GM12874 (cell line): ENCODE data around the gene SPPL2B.

Experiments
- TF ChIP-seq, protein P1 (sequence below): IDR thresholded peaks from 2 replicates; pipeline ENCODE4 v1.5.1; 2011; ENCODE audit warnings: low read depth, mild to moderate bottlenecking, control low read depth, low read length, moderate library complexity; ENCODE audit not compliant: insufficient read depth

SPPL2B gene

DNA sequence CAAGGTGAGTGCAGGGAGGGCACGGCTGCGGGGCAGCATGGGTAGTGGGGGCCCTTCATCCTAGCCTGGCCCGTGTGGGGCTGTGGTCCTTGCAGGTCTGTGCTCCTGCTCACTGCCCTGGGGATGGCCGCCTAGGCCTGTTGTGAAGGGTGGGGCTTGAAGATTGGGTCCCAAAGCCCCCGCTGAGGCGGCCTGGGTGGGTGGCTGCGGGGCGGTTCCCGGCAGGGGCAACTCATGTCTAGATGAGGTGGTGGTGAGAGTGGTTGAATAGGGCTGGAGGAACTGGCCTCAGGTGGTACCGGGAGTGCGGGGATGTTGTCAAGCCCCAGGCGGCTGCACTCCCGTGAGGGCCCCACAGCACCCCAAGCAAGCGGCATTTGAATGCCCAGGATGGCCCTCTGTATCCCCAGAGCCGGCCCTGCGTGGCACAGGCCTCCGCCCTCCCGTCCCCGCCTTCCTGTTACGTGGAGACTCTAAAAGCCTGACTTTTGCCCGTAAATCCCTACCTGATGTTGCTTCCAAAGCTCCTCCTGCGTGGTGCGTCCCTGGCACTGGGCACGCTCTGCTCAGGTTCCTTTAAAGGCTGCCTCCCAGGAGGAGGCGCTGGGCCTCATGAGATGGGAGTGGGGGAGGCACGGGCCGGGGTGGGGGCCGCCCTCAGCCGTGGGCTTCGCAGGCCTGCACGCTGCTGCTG is 15.0 kb downstream of the SPPL2B start:
- TF ChIP-seq, protein P1, sequence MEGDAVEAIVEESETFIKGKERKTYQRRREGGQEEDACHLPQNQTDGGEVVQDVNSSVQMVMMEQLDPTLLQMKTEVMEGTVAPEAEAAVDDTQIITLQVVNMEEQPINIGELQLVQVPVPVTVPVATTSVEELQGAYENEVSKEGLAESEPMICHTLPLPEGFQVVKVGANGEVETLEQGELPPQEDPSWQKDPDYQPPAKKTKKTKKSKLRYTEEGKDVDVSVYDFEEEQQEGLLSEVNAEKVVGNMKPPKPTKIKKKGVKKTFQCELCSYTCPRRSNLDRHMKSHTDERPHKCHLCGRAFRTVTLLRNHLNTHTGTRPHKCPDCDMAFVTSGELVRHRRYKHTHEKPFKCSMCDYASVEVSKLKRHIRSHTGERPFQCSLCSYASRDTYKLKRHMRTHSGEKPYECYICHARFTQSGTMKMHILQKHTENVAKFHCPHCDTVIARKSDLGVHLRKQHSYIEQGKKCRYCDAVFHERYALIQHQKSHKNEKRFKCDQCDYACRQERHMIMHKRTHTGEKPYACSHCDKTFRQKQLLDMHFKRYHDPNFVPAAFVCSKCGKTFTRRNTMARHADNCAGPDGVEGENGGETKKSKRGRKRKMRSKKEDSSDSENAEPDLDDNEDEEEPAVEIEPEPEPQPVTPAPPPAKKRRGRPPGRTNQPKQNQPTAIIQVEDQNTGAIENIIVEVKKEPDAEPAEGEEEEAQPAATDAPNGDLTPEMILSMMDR: no peak

DNA sequence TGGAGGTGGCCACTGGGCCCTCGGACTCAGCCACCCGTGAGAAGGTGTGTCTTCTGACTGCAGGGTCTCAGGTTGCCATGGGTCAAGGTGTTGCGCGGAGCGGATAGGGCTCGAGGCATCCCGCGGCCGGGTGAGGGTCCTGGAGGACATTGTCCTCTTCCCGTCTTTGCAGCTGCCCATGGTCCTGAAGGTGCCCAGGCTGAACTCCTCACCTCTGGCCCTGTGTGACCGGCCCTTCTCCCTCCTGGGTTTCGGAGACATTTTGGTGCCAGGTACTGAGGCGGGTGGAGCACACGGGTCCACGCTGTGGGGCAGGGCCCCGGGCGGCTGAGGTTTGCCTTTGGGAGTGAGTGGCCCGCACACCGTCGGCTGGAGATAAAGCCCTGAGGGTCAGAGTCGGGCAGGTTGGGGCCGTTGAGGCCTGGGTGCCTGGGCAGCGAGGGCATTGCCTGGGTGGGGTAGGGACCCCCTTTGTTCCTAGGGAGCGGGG is 15.9 kb downstream of the SPPL2B start:
- TF ChIP-seq, protein P1: no peak

DNA sequence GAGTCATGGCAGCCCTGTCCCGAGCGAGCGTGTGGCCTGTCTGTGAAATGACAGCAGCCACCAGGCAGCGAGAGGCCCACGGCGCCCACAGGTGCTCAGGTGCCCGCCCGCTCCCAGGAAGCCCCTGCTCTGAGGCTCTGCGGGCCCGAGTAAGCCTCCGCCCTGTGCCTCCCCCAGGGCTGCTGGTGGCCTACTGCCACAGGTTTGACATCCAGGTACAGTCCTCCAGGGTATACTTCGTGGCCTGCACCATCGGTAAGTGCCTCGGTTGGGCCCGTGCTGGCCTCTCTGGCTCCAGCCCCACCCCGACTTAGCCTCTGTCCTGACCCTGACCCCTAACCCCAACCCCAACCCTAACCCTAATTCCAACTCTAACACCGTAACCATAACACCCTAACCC is 16.6 kb downstream of the SPPL2B start:
- TF ChIP-seq, protein P1: no peak

DNA sequence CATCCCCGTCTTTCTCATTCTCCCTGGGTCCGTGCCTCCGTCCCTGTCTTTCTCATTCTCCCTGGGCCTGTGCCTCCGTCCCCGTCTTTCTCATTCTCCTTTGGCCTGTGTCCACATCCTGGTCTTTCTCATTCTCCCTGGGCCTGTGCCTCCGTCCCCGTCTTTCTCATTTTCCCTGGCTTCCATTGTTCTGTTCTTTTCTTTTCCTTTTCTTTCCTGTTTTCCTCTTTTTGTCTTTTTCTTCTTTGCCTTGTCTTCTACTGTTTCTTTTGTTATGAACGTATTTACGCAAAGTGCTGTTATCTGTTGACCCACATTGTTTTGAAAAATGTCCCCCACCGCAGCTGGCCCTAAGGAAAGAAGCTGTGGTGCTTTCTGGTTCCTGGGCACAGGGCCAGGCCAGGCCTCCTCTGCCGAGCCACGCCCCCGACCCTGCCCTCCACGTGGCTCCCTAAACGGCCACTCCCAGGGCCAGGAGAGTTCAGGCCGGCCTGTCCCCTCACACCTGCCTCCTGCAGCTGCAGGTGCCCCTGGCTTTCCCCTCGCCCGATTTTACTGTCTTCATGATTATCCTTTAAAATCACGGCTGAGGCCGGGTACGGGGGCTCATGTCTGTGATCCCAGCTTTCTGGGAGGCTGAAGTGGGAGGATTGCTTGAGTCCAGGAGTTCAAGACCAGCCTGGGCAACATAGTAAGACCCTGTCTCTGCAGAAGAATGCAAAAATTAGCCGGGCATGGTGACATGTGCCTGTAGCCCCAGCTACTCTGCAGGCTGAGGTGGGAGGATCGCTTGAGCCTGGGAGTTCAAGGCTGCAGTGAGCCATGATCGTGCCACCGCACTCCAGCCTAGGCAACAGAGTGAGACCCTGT is 17.5 kb downstream of the SPPL2B start:
- TF ChIP-seq, protein P1: no peak

DNA sequence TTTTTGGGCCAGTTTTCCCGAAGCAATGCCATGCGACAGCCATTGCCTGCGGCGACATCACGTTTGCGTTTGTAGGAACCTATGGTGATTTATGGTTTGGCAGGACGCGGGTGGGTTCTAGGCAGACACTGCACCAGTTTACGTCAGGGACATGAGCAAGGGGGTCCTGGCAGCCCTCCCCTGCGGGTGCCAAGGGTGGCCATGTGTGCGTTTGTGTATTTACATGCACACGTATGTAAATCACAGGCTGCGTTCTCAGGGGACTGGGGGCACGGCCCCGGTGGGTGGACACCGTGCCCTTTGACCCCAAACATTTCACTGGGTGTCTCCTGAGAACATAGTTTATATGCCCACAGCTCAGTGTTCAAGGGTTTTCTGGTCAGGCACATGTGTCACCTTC is 22.2 kb downstream of the SPPL2B start:
- TF ChIP-seq, protein P1: no peak

DNA sequence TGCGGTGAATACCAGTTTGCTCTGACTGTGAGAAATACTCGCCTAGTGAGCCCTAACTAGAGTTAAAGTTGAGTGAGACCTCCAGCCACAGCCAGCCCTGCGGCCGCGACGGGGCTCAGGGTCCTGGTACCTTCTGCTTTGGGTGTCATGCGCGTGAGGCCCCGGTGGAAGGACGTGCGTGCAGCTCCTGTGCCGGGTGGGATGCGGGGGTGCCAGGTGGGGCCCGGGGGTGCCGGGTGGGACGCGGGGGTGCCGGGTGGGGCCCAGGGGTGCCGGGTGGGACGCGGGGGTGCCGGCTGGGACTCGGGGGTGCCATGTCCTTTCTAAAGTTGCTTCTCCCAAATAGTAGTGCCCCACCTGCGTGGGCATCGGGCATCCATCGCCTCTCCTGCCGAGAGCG is 23.1 kb downstream of the SPPL2B start:
- TF ChIP-seq, protein P1: no peak

DNA sequence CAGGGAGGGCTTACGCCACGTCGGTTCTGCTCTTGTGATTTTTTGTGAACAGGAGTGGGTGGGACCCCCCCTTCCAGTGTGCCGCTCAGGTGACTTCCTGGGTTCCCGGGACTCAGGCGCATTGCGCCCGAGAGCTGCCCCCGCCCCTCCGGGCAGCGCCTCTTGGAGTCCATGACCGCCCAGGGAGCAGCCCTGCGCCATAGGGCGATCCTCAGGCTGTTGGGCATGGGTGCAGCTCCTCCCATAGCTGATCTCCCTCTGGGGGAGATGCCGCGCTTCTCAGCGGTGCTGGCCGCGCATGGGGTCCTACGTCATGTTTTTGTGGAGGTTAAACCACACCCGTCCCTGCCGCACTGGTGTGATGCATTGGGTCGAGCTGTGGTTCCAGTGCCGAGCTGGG is 23.6 kb downstream of the SPPL2B start:
- TF ChIP-seq, protein P1: no peak
